Motor neuron (in vitro differentiated cells): Measurements from ENCODE around the gene NEURL2. TPM values are rescaled to one million over a fixed set of nuclear protein-coding genes. Genes with fewer than 3 reads are reported as not detected.

Experiments used
- ATAC-seq, 8 experiments: fragments of 200-7000 bp; cut with Tn5 transposase; replicated peaks in 6 of 8; 2 replicates each; pipeline ENCODE4 v1.8.0; 2021; ENCODE audit warnings: mild to moderate bottlenecking in 8 of 8, moderate library complexity in 8 of 8
- H3K27ac ChIP-seq, 2 donors: fragments of 250-450 bp; sonication (Bioruptor Pico); 2 replicates each; pipeline ENCODE4 v1.9.0; 2021; ENCODE audit warnings: antibody characterized with exemption in 2 of 2, mild to moderate bottlenecking in 2 of 2, moderate library complexity in 1 of 2
- H3K4me1 ChIP-seq, 2 donors: fragments of 250-450 bp; sonication (Bioruptor Pico); replicated peaks in 1 of 2; 2 replicates each; pipeline ENCODE4 v1.6.1; 2021; ENCODE audit warnings: antibody characterized with exemption in 2 of 2, mild to moderate bottlenecking in 2 of 2, moderate library complexity in 1 of 2
- H3K4me3 ChIP-seq, 5 donors: fragments of 250-450 bp; sonication (Bioruptor Pico); 2 replicates each; pipeline ENCODE4 v1.9.0; 2021; ENCODE audit warnings: antibody characterized with exemption in 5 of 5, mild to moderate bottlenecking in 5 of 5, moderate library complexity in 4 of 5
- WGBS, 10 experiments: fragments of 450-650 bp; shearing (Covaris generic); methylation state at CpG; one replicate each; pipeline ENCODE4 v1.0.0; 2022; 5-methylcytosine and 5-hydroxymethylcytosine counted together
- in situ Hi-C, 9 experiments: fragments of 400-800 bp; cut with MboI; loops; one replicate each; pipeline ENCODE4 v1.15.0; 2021; ENCODE audit warnings: low sequenced_read_pairs in 9 of 9, low pct_unique_long_range_greater_than_20kb in 2 of 9; ENCODE audit not compliant: unreplicated experiment in 9 of 9
- total RNA-seq, 8 experiments: library from RNA; unstranded; fragments of 300-600 nt; gene quantifications; 2 replicates each; pipeline versions ENCODE4 v1.2.3 to v1.2.4, GENCODE V29; 2022

NEURL2 gene
- total RNA-seq, 8 experiments from 2014 or later: 4.0 to 10.8 (median 5.7) TPM

- WGBS, 10 experiments: 35 to 100% (median 90%) methylated on average over 1 to 10 of the region's 14 CpGs
- Histone ChIP-seq H3K4me1 (no peaks in the 10 kb centered on the region), H3K27ac (no peak overlapping the region), H3K4me3 (no peak overlapping the region)
- in situ Hi-C loops: no loop called here
- ATAC-seq: no peak
Observed at GRCh38 chr20:45927071-45927878, 36.3 kb upstream of the NEURL2 start.

- no peaks in the 10 kb centered on the region for H3K4me1 ChIP-seq
- no peak overlapping the region for H3K4me3 ChIP-seq
- H3K27ac ChIP-seq: no peak overlapping the region
- in situ Hi-C loops: no loop called here
- WGBS, 10 experiments: 83 to 100% methylated on average over 1 of the region's 2 CpGs; no CpG with 5 or more reads in 8 of the 10 experiments
- ATAC-seq: no peak
Observed at GRCh38 chr20:45926731-45927070, 35.7 kb upstream of the NEURL2 start.

DNA sequence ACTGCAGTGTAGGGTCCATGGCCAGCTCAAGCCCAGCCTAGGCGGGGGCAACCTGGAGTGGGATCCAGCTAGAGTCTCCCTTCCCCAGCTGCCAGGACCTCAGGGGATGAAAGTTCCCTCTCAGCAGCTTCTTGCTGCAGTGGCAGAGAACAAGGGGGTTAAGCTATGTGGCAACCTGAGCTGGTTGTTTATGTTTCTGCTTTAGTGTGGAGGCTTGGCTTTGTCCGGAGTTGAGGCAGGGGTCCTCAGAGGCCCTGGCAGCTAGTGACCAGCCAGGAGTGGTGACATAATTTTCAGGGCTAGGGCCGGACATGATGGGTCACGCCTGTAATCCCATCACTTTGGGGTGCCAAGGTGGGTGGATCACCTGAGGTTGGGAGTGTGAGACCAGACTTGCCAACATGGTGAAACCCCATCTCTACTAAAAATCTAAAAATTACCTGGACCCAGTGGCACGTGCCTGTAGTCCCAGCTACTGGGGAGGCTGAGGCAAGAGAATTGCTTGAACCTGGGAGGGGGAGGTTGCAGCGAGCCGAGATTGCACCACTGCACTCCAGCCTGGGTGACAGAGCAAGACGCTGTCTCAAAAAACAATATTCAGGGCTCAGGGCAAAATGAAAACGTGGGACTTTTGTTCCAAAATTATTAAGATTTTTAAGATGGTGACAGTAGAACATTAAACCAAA lies 35.0 kb upstream of the NEURL2 start:
- Histone ChIP-seq H3K4me3 (no peak overlapping the region), H3K4me1 (no peaks in the 10 kb centered on the region), H3K27ac (no peak overlapping the region)
- ATAC-seq: no peak
- 50 to 97% (median 64%) methylated on average over 1 to 7 of the region's 9 CpGs; no CpG with 5 or more reads in 2 of the 10 experiments for WGBS, 10 experiments
- in situ Hi-C loops: no loop called here

- peak in 4 of 8 experiments; percentile 21 to 78 (median 68) for ATAC-seq
- in situ Hi-C loops: no loop called here
- WGBS, 10 experiments: 0 to 100% (median 50%) methylated on average over 1 to 12 of the region's 21 CpGs; no CpG with 5 or more reads in 1 of the 10 experiments
- no peaks in the 10 kb centered on the region for H3K4me1 ChIP-seq
- no peak overlapping the region for H3K4me3 ChIP-seq
- H3K27ac ChIP-seq: no peak overlapping the region
Observed at GRCh38 chr20:45924391-45925261, 33.6 kb upstream of the NEURL2 start.

GRCh38 chr20:45921337-45922189 lies 30.6 kb upstream of the NEURL2 start:
- H3K4me1 ChIP-seq: no peaks in the 10 kb centered on the region
- in situ Hi-C loops: no loop called here
- no peak overlapping the region for H3K27ac ChIP-seq
- ATAC-seq: no peak
- WGBS, 10 experiments: 0 to 100% (median 85%) methylated on average over 1 to 9 of the region's 11 CpGs; no CpG with 5 or more reads in 2 of the 10 experiments
- no peak overlapping the region for H3K4me3 ChIP-seq

- no peak for ATAC-seq
- 40 to 77% (median 69%) methylated on average over 1 to 7 of the region's 9 CpGs; no CpG with 5 or more reads in 1 of the 10 experiments for WGBS, 10 experiments
- Histone ChIP-seq H3K27ac (no peak overlapping the region), H3K4me3 (no peak overlapping the region), H3K4me1 (no peaks in the 10 kb centered on the region)
- in situ Hi-C loops: no loop called here
Observed at GRCh38 chr20:45920462-45921336, 29.7 kb upstream of the NEURL2 start.

DNA sequence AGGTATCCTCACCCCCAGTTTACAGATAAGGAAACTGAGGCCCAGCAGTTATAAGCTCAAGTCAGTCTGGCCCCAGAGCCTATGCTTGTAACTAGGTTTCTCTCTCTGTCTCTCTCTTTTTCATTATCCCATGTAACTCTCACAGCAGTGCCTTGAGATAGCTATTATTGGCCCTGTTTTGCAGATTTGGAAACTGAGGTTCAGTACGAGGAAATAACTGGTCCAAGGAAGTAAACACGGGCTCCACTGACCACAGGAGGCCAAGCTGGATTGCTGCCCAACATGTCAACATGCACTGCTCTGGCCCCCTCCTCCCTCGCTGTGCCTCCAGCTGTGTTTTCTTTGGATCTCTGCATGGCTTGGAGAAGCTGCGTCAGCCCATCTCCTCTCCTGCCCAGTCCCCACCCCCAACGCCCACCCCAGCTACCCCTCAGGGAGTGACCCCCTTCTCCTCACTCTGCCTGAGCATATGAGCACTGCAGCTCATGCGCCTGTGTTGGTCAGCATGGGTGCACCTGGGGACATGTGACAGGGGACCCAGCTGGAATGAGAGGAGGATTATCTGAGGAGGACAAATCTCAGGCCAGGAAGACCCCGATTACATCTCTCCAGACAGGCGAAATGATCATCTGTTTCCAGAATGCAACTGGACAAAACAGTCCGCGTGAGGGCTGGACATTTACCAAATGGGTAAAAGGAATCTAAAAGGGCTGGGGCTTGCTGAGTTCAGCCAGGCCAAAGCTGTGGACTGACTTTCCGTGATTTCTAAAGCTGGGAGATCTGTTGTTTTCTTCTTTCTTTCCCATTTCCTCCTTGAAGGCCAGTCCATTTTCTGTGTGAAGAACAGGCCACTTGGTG lies 28.8 kb upstream of the NEURL2 start:
- Histone ChIP-seq H3K4me3 (no peak overlapping the region), H3K4me1 (no peaks in the 10 kb centered on the region), H3K27ac (no peak overlapping the region)
- ATAC-seq: peak in 5 of 8 experiments; percentile 21 to 82 (median 36)
- in situ Hi-C loops: no loop called here
- WGBS, 10 experiments: 0 to 83% (median 60%) methylated on average over 1 to 4 of the region's 11 CpGs; no CpG with 5 or more reads in 1 of the 10 experiments

DNA sequence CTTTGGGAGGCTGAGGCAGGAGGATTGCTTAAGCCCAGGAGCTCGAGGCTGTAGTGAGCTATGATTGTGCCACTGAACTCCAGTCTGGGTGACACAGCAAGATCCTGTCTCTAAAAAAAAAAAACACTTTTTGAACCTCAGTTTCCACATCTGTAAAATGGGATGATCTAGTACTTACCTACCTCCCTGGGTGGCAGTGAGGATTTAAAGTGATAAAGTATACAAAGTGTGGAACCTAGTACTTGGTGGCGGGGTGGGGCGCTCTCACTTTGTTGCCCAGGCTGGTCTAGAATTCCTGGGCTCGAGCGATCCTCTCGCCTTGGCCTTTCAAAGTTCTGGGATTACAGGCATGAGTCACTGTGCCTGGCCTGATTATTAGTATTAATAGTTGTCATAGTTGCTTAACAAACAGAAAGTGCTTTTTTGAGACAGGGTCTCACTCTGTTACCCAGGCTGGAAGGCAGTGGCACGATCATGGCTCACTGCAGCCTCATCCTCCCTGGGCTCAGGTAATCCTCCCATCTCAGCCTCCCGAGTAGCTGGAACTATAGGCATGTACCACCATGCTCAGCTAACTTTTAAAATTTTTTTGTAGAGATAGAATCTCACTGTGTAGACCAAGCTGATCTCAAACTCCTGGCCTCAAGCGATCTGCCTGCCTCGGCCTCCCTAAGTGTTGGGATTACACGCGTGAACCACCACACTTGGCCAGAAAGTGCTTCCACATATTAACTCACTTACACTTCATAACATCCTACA lies 27.9 kb upstream of the NEURL2 start:
- ATAC-seq: no peak
- no peaks in the 10 kb centered on the region for H3K4me1 ChIP-seq
- in situ Hi-C loops: no loop called here
- 72 to 100% (median 82%) methylated on average over 3 to 7 of the region's 12 CpGs; no CpG with 5 or more reads in 3 of the 10 experiments for WGBS, 10 experiments
- H3K4me3 ChIP-seq: no peak overlapping the region
- no peak overlapping the region for H3K27ac ChIP-seq

GRCh38 chr20:45918182-45918737 lies 27.3 kb upstream of the NEURL2 start:
- 17 to 100% (median 75%) methylated on average over 1 to 5 of the region's 5 CpGs; no CpG with 5 or more reads in 2 of the 10 experiments for WGBS, 10 experiments
- H3K27ac ChIP-seq: no peak overlapping the region
- in situ Hi-C loops: no loop called here
- no peaks in the 10 kb centered on the region for H3K4me1 ChIP-seq
- ATAC-seq: peak in 3 of 8 experiments; percentile 16 to 54 (median 53)
- no peak overlapping the region for H3K4me3 ChIP-seq

DNA sequence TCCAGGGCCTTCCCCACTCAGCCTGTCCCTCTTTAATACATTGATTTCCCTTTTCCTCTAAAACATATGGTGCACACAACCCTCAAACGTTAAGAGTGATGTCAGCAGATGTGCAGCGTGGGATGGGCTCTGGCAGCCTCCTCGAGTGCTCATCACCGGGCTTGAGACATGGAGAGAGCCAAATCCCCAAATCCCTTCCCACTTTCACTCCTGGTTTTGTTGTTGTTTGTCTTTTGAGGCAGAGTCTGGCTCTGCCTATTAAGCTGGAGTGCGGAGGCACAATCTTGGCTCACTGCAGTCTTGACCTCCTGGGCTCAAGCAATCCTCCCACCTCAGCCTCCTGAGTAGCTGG lies 26.8 kb upstream of the NEURL2 start:
- peak in 3 of 8 experiments; percentile 9 to 27 (median 25) for ATAC-seq
- in situ Hi-C loops: no loop called here
- WGBS, 10 experiments: 8 to 90% (median 71%) methylated on average over 1 to 5 of the region's 5 CpGs; no CpG with 5 or more reads in 3 of the 10 experiments
- peaks cover under 1% of the 10 kb centered on the region in 2 donors for H3K4me1 ChIP-seq
- no peak overlapping the region for H3K27ac ChIP-seq
- H3K4me3 ChIP-seq: no peak overlapping the region
